SW 1271 (cell line): ENCODE measurements around the gene ATP5F1A.
"Not testable (repeated sequence)": the region's sequence is repeated elsewhere in the genome, so short reads cannot be mapped to it uniquely, and the experiment has no call there.

ENCODE experiments used
- DNase-seq, 2 experiments: peaks; one replicate each; lab custom pipeline; 2025; lab: John Stamatoyannopoulos, UW

Gene ATP5F1A

GRCh38 chr18:46097801-46098615 lies at the start of gene ATP5F1A:
Gene ATP5F1A (minus strand): TSS chr18:46098296. CDS start chr18:46098231, 65 bp downstream.
- peak; percentile 5 to 72 for DNase-seq

GRCh38 chr18:46141199-46141598 lies 43.1 kb upstream of the ATP5F1A start:
- no peak for DNase-seq

- DNase-seq = no peak
Measured at GRCh38 chr18:46140173-46140572, 42.1 kb upstream of the ATP5F1A start.

GRCh38 chr18:46134920-46135675 lies 37.0 kb upstream of the ATP5F1A start:
- no peak for DNase-seq

- no peak for DNase-seq
Measured at GRCh38 chr18:46133534-46133933, 35.4 kb upstream of the ATP5F1A start.

- DNase-seq = not testable (repeated sequence)
Measured at GRCh38 chr18:46130549-46130948, 32.5 kb upstream of the ATP5F1A start.

- no peak for DNase-seq
Measured at GRCh38 chr18:46130061-46130460, 32.0 kb upstream of the ATP5F1A start.

GRCh38 chr18:46126625-46127024 lies 28.5 kb upstream of the ATP5F1A start:
- not testable (repeated sequence) for DNase-seq

- no peak for DNase-seq
Measured at GRCh38 chr18:46113751-46114150, 15.7 kb upstream of the ATP5F1A start.

GRCh38 chr18:46110406-46110805 lies 12.3 kb upstream of the ATP5F1A start:
- DNase-seq = no peak

- no peak for DNase-seq
Measured at GRCh38 chr18:46109386-46109785, 11.3 kb upstream of the ATP5F1A start.

GRCh38 chr18:46104128-46104911 lies 6.2 kb upstream of the ATP5F1A start, which contains the start of gene HAUS1:
Gene HAUS1 (plus strand): TSS chr18:46104385. CDS start chr18:46104412, 27 bp downstream.
- DNase-seq = peak; percentile 6 to 80

GRCh38 chr18:46099463-46099862 lies 1.4 kb upstream of the ATP5F1A start:
- no peak for DNase-seq

- DNase-seq = no peak
Measured at GRCh38 chr18:46098616-46098933, 479 bp upstream of the ATP5F1A start.

- no peak for DNase-seq
Measured at GRCh38 chr18:46097431-46097800, 680 bp downstream of the ATP5F1A start.

- DNase-seq = no peak
Measured at GRCh38 chr18:46096651-46097300, 1.3 kb downstream of the ATP5F1A start.

GRCh38 chr18:46095532-46095931 lies 2.6 kb downstream of the ATP5F1A start:
- DNase-seq = no peak

- not testable (repeated sequence) for DNase-seq
Measured at GRCh38 chr18:46088501-46088900, 9.6 kb downstream of the ATP5F1A start.

- DNase-seq = no peak
Measured at GRCh38 chr18:46084431-46084830, 13.7 kb downstream of the ATP5F1A start.

GRCh38 chr18:46080156-46080555 lies 17.9 kb downstream of the ATP5F1A start:
- no peak for DNase-seq

GRCh38 chr18:46079336-46079735 lies 18.8 kb downstream of the ATP5F1A start:
- no peak for DNase-seq
